HUES48 (cell line): ENCODE data around the gene CCDC57.
"Not testable (repeated sequence)": the region's sequence is repeated elsewhere in the genome, so short reads cannot be mapped to it uniquely, and the experiment has no call there.

ENCODE experiments used
- H3K27ac ChIP-seq: one replicate; pipeline ENCODE4 v1.7.0; 2013; ENCODE audit warnings: low read depth, low read length, inconsistent platforms
- H3K27me3 ChIP-seq: 2 replicates; pipeline ENCODE4 v1.6.1; 2013; ENCODE audit warnings: mild to moderate bottlenecking, low read length; ENCODE audit not compliant: control insufficient read depth, insufficient read depth
- H3K36me3 ChIP-seq: 2 replicates; pipeline ENCODE4 v1.6.1; 2013; ENCODE audit warnings: low read length; ENCODE audit not compliant: control insufficient read depth, insufficient read depth
- H3K4me1 ChIP-seq: 2 replicates; pipeline ENCODE4 v1.6.1; 2013; ENCODE audit warnings: mild to moderate bottlenecking, low read length; ENCODE audit not compliant: control insufficient read depth, insufficient read depth
- H3K4me3 ChIP-seq: 2 replicates; pipeline ENCODE4 v1.5.1; 2013; ENCODE audit warnings: mild to moderate bottlenecking, low read depth, low read length
- H3K9ac ChIP-seq: 2 replicates; pipeline ENCODE4 v1.6.1; 2013; ENCODE audit warnings: mild to moderate bottlenecking, low read depth, low read length, moderate library complexity
- H3K9me3 ChIP-seq: 2 replicates; pipeline ENCODE4 v1.6.1; 2013; ENCODE audit warnings: low read length; ENCODE audit not compliant: control insufficient read depth, insufficient read depth

The CCDC57 gene

DNA sequence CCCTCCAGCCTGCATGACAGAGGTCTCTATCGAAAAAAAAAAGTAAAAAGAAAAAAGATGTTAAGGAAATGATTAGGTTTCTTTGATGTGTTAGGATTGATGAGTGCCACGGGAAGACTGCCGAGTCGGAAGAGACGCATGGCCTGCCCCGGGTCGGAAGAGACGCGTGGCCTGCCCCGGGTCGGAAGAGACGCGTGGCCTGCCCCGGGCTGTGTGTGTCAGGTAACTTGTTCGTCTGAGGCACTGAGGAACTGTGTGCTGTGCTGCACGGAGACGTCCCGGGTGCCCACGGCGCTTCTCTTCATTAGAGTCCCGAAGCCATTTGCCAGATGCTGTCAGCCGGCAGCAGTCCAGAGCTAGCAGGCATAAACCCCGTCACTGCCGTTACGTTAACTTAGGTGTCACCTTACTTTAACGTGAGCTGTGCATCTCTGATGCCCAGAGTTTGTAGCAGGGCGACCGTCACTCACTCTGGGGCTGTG is 74.1 kb downstream of the CCDC57 start:
- Histone ChIP-seq H3K4me1 (no peaks in the 10 kb centered on the region), H3K4me3 (no peak overlapping the region), H3K27ac (no peak overlapping the region)

DNA sequence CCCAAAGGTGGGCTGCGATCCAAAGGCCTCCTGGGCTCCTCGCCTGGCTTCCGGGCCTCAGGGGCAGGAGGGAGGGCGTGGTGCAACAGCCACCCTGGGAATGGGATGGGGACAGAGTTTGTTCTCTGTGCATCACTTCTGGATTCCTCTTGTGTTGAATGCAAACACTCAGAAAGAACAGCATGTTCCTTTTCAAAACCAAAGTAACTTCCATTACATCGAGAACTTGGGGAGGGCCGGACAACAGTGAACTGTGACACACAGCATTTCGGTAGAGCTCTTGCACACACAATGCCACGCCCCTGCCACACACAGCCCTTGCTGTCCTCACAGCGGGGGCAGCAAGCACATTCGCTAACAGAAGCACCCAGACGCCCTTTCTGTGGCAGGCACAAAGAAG is 78.5 kb downstream of the CCDC57 start:
- H3K9ac ChIP-seq = no peak overlapping the region

More for the DNA sequence above, 74.1 kb downstream of the CCDC57 start:
- Histone ChIP-seq H3K36me3 (no peaks in the 10 kb centered on the region), H3K9ac (no peak overlapping the region), H3K27me3 (no peaks in the 10 kb centered on the region), H3K9me3 (no peaks in the 10 kb centered on the region)

DNA sequence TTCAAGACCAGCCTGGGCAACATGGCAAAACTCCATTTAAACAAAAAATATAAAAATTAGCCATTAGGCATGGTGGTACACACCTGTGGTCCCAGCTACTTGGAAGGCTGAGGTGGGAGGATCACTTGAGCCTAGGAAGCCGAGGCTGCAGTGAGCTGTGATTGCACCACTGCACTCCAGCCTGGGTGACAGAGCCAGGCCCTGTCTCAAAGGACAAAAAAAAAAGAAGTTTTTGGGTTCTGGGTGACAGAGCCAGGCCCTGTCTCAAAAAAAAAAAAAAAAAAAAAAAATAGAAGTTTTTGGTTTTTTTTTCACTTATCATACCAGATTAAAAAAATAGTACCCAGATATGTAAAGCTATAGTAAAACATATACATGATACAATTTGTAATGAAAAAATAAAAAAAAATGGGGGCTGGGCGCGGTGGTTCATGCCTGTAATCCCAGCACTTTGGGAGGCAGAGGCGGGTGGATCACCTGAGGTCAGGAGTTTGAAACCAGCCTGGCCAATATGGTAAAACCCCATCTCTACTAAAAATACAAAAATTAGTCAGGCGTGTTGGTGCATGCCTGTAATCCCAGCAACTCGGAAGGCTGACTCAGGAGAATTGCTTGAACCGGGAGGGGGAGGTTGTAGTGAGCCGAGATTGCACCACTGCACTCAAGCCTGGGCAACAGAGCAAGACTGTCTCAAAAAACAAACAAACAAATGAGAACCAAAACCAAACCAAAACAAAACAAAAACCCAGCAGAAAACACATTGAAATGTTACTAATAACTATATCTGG is 79.3 kb downstream of the CCDC57 start:
- H3K27me3 ChIP-seq, H3K4me1 ChIP-seq, H3K27ac ChIP-seq, H3K4me3 ChIP-seq, H3K9ac ChIP-seq, H3K9me3 ChIP-seq, H3K36me3 ChIP-seq: not testable (repeated sequence)

More for the DNA sequence above, 78.5 kb downstream of the CCDC57 start:
- H3K27me3 ChIP-seq = no peaks in the 10 kb centered on the region
- no peaks in the 10 kb centered on the region for H3K4me1 ChIP-seq
- H3K27ac ChIP-seq = no peak overlapping the region
- H3K4me3 ChIP-seq = no peak overlapping the region
- H3K36me3 ChIP-seq = no peaks in the 10 kb centered on the region
- H3K9me3 ChIP-seq = no peaks in the 10 kb centered on the region

DNA sequence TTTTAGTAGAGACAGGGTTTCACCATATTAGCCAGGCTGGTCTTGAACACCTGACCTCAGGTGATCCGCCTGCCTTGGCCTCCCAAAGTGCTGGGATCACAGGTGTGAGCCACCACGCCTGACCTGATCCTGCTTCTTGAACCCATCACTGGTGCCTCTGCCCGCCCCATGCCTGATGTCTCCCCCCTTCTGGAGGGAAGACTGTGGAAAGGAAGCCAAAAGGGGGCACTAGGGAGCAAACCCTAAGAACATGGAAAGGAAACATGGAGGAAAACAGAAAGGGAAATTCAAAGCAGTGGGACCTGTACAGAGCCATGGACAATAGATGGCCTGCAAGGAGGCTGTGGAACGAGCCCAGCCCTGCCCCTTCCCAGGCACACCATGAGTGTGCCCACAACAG is 83.5 kb downstream of the CCDC57 start:
- Histone ChIP-seq H3K9ac (no peak overlapping the region), H3K27me3 (no peaks in the 10 kb centered on the region), H3K4me1 (no peaks in the 10 kb centered on the region), H3K4me3 (no peak overlapping the region), H3K9me3 (no peaks in the 10 kb centered on the region), H3K27ac (no peak overlapping the region), H3K36me3 (no peaks in the 10 kb centered on the region)

DNA sequence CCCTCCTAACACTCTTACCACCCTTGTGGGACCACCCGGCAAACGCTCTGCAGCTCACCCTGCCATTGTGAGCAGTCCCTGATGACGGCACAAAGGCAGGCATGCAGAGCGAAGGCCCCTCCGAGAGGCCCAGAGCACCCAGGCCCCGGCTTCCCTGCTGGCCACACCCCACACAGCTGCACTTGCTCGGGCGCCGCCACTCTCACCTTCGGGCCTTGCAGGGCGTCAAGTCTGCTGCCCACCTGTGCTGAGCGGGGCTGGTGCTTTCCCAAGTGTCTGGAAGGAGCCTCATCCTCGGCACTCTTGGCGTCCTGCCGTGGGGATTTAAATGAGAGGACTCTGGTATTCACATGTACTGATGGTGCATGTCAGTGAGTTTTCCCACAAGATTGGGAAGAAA is 84.4 kb downstream of the CCDC57 start:
- H3K4me3 ChIP-seq = no peak overlapping the region
- no peak overlapping the region for H3K9ac ChIP-seq
- no peaks in the 10 kb centered on the region for H3K9me3 ChIP-seq
- no peak overlapping the region for H3K27ac ChIP-seq
- H3K36me3 ChIP-seq = no peaks in the 10 kb centered on the region
- no peaks in the 10 kb centered on the region for H3K4me1 ChIP-seq
- no peaks in the 10 kb centered on the region for H3K27me3 ChIP-seq

DNA sequence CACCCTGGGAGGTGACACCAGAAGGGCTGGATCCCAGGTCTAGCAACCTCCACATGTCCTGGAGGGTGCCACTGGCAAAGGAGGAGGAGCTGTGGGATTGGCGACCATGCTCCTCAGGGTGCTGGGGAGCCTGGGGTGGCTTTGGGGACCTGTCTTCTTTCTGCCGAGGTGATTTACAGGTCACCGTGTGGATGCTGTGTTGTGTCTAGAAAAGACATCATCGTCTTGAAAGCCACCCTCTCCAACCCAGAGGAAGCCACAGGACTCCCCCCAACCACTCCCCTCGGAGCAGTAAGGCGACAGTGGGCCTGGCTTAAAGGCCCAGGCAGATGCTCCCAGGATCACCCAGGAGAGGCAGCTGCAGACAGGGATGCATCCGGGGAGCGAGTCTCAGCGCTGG is 84.9 kb downstream of the CCDC57 start:
- H3K4me3 ChIP-seq = no peak overlapping the region
- no peaks in the 10 kb centered on the region for H3K36me3 ChIP-seq
- H3K27me3 ChIP-seq = no peaks in the 10 kb centered on the region
- H3K9ac ChIP-seq = no peak overlapping the region
- H3K9me3 ChIP-seq = no peaks in the 10 kb centered on the region
- H3K4me1 ChIP-seq = no peaks in the 10 kb centered on the region
- no peak overlapping the region for H3K27ac ChIP-seq

DNA sequence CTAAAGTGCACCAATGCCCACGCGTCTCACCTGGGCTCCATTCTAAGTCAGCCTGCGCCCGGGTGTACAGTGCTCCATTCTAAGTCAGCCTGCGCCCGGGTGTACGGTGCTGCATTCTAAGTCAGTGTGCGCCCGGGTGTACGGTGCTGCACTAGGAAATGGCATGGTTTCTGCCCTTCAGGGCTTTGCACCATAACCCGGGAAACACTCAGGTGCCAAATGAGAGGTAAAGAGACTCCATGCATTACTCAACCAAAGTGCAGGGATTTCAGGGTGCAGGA is 85.4 kb downstream of the CCDC57 start:
- H3K4me1 ChIP-seq = no peaks in the 10 kb centered on the region

DNA sequence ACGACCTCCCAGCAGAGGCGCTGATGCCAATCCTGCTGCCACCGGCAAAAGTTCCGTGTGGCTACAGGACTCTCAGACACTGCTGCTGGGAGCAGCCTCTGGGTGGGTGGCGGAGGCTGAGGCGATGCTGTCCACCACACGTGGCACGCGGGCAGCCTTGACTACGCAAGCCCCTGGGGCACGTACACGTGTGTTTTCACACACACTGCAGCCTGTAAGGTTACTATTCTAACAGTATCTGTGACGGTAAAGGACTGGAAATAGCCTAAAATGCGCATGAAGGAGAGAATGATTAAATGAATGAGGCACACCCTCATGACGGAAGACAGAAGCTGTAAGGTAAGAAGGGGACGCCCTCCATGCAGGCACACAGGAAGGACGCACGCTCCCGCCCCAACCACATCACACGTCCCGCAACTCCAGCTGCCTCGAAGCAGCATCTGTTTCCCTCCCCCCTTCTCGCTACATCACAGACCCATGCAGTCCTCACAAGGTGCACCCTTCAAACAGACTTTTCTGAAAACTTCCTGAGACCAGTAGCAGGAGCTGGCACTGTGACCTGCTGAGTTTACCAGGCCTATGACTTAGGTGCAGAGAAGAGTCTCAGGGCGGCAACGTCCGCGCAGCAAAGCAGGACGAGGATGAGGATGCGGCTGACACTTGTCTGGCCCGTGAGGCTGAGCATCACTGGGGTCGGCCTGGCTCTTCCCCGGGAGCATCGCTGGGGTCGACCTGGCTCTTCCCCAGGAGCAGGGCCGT is 85.9 kb downstream of the CCDC57 start:
- no peak overlapping the region for H3K9ac ChIP-seq
- no peak overlapping the region for H3K27ac ChIP-seq
- no peaks in the 10 kb centered on the region for H3K27me3 ChIP-seq
- H3K4me3 ChIP-seq = no peak overlapping the region
- H3K36me3 ChIP-seq = no peaks in the 10 kb centered on the region
- no peaks in the 10 kb centered on the region for H3K4me1 ChIP-seq
- no peaks in the 10 kb centered on the region for H3K9me3 ChIP-seq

More for the DNA sequence above, 85.4 kb downstream of the CCDC57 start:
- H3K27me3 ChIP-seq = no peaks in the 10 kb centered on the region
- no peaks in the 10 kb centered on the region for H3K9me3 ChIP-seq
- no peak overlapping the region for H3K9ac ChIP-seq
- H3K4me3 ChIP-seq = no peak overlapping the region
- H3K27ac ChIP-seq = no peak overlapping the region
- H3K36me3 ChIP-seq = no peaks in the 10 kb centered on the region

DNA sequence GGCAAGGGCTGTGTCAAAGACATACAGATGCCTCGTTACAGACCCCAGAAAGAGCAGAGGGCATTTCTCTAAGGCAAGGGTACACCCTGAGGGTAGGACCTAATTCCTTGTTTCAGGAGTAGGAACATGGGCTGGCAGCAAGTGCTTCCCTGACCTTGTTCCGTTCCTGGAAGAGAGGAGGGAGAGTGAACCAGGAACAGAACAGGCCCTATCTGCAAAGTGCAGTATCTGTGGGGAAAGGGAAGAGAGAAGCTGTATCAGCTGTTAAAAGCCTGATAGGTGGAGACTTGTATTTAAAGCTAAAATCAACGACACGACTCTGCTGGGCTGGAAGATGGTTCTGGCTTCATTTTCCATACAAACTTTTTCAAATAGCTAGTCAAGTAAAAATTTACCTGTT is 88.5 kb downstream of the CCDC57 start:
- H3K4me1 ChIP-seq = no peaks in the 10 kb centered on the region
- H3K27ac ChIP-seq = no peak overlapping the region
- no peaks in the 10 kb centered on the region for H3K9me3 ChIP-seq

DNA sequence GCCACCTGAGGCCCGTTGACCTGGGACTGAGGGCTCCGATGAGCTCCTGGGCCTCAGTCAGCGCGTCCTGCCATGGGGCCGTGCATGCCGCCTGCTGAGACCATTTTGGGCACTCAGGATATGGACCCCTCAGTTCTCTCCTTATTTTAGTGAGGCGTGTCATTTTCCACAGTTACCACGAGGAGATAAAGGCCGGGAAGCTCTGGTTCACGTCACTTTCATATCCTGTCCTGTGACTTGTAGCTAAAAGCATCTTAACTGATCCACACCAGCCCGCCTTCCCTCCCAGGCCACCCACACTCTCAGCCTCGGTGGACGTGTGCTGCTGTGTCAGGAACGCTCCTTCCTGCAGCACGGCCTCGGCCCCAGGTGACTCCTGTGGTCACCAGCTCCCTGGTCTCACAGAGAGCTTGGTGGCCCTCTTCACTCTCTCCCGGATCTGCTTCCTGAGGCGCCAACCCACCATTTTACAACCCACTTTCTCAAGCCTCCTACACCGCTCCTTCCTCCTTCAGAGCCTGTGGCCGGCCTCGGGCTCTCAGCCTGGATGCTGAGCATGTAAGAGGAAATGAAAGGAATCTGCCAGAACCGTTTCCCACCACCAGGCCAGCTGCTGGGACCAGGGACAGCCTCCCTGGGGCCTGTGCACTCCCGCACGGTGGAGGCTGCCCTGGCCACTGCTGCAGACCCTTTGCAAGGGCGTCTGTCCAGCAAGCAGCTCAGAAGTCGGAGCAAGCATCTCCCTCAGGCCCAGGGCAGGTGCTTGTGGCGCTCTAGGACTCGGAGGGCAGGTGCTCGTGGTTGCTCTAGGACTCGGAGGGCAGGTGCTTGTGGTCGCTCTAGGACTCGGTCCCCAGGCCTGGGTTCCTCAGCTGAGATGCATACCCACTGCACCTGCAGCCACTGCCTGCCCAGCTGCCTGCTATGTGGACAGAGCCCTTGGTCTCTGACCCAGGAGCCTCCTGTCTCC is 90.7 kb downstream of the CCDC57 start:
- Histone ChIP-seq H3K4me1 (no peaks in the 10 kb centered on the region), H3K27ac (no peak overlapping the region), H3K4me3 (no peak overlapping the region), H3K9ac (no peak overlapping the region), H3K27me3 (no peaks in the 10 kb centered on the region), H3K9me3 (no peaks in the 10 kb centered on the region), H3K36me3 (no peaks in the 10 kb centered on the region)

More for the DNA sequence above, 88.5 kb downstream of the CCDC57 start:
- Histone ChIP-seq H3K4me3 (no peak overlapping the region), H3K36me3 (no peaks in the 10 kb centered on the region), H3K27me3 (no peaks in the 10 kb centered on the region), H3K9ac (no peak overlapping the region)
